HG03460 (cell line): ENCODE results near the gene HLA-A.
A peak's percentile ranks its signal among the peaks of the same experiment; 100 is the strongest.

Source experiments
- ATAC-seq: cut with Tn5 transposase; IDR thresholded peaks from one replicate; pipeline ENCODE4 v1.9.1; 2021; ENCODE audit not compliant: unreplicated experiment

The HLA-A gene

GRCh38 chr6:29933955-29934354 lies 8.4 kb upstream of the HLA-A start:
- no peak for ATAC-seq

- ATAC-seq: no peak
Observed at GRCh38 chr6:29935273-29935955, 6.9 kb upstream of the HLA-A start.

GRCh38 chr6:29938746-29939508 lies 3.4 kb upstream of the HLA-A start:
- ATAC-seq: no peak

GRCh38 chr6:29941016-29941415 lies 1.3 kb upstream of the HLA-A start:
- no peak for ATAC-seq

GRCh38 chr6:29941471-29941870 lies 861 bp upstream of the HLA-A start:
- no peak for ATAC-seq

- no peak for ATAC-seq
Observed at GRCh38 chr6:29941916-29942274, 437 bp upstream of the HLA-A start.

GRCh38 chr6:29943053-29943966 lies 978 bp downstream of the HLA-A start:
- peak; percentile 7 for ATAC-seq

GRCh38 chr6:29945281-29945820 lies 3.0 kb downstream of the HLA-A start:
- no peak for ATAC-seq

- no peak for ATAC-seq
Observed at GRCh38 chr6:29946223-29947076, 4.1 kb downstream of the HLA-A start.

- no peak for ATAC-seq
Observed at GRCh38 chr6:29947077-29947980, 5.0 kb downstream of the HLA-A start.

- no peak for ATAC-seq
Observed at GRCh38 chr6:29948277-29948676, 5.9 kb downstream of the HLA-A start.

GRCh38 chr6:29949934-29950333 lies 7.6 kb downstream of the HLA-A start:
- no peak for ATAC-seq

GRCh38 chr6:29951882-29952281 lies 9.6 kb downstream of the HLA-A start:
- ATAC-seq: no peak

GRCh38 chr6:29953001-29953441 lies 10.7 kb downstream of the HLA-A start:
- no peak for ATAC-seq

GRCh38 chr6:29953686-29954085 lies 11.4 kb downstream of the HLA-A start:
- ATAC-seq: no peak

- no peak for ATAC-seq
Observed at GRCh38 chr6:29954272-29954671, 11.9 kb downstream of the HLA-A start.

GRCh38 chr6:29955783-29956182 lies 13.5 kb downstream of the HLA-A start:
- ATAC-seq: no peak

GRCh38 chr6:29956518-29956917 lies 14.2 kb downstream of the HLA-A start:
- no peak for ATAC-seq

- ATAC-seq: no peak
Observed at GRCh38 chr6:29958046-29958445, 15.7 kb downstream of the HLA-A start.
